PFSK-1 (cell line): Measurements from ENCODE around the gene C19orf47. TPM values are rescaled to one million over a fixed set of nuclear protein-coding genes. Genes with fewer than 3 reads are reported as not detected.

Experiments used
- FOXP2 ChIP-seq: optimal IDR thresholded peaks from 2 replicates; pipeline ENCODE3; 2011; ENCODE audit warnings: borderline replicate concordance, control low read depth, inconsistent platforms; ENCODE audit not compliant: insufficient read depth; ENCODE audit errors: extremely low read length, extremely low read depth
- POLR2AphosphoS5 ChIP-seq: IDR thresholded peaks from 2 replicates; pipeline ENCODE4 v1.6.1; 2012; ENCODE audit warnings: low read depth, mild to moderate bottlenecking, control low read depth, low read length, moderate library complexity
- REST ChIP-seq, 2 experiments: IDR thresholded peaks; 2 replicates each; pipeline versions ENCODE4 v1.6.1 to v1.8.0; 2011 to 2012; ENCODE audit warnings: low read depth in 2 of 2, low read length in 2 of 2, control low read depth in 1 of 2, inconsistent platforms in 1 of 2, mild to moderate bottlenecking in 1 of 2, moderate library complexity in 1 of 2; ENCODE audit not compliant: insufficient read depth in 1 of 2
- SIN3A ChIP-seq: IDR thresholded peaks from 2 replicates; pipeline ENCODE4 v1.6.1; 2012; ENCODE audit warnings: mild to moderate bottlenecking, low read length, moderate library complexity, borderline replicate concordance; ENCODE audit not compliant: insufficient read depth
- TAF1 ChIP-seq: IDR thresholded peaks from 2 replicates; pipeline ENCODE4 v1.6.1; 2012; ENCODE audit warnings: low read length, control low read depth, borderline replicate concordance; ENCODE audit not compliant: insufficient read depth
- polyA plus RNA-seq: library from polyadenylated mRNA; unstranded; fragments of >200 nt; gene quantifications from one replicate; pipeline ENCODE4 v1.2.1, GENCODE V29; 2012; ENCODE audit warnings: low read depth, missing spikeins; ENCODE audit not compliant: insufficient read length

Gene C19orf47
- polyA plus RNA-seq, result 37.5 TPM

- TF ChIP-seq POLR2AphosphoS5, result peak; percentile 93
- no peak for TF ChIP-seq REST (IDR thresholded peaks at IDR 0.05; ENCODE audit: insufficient read depth in 1 of 2, low read depth in 2 of 2, low read length in 2 of 2)
- peak; percentile 24; the same call in 1 of the 2 replicates for TF ChIP-seq TAF1
- TF ChIP-seq SIN3A, result 0 out of 2 replicates have a peak, but pooled peaks have one; percentile 7
- peak; percentile 97 for TF ChIP-seq FOXP2
These were observed at the start of gene C19orf47, which contains the start of gene PLD3 for GRCh38 chr19:40348125-40348913. Gene C19orf47 (minus strand): TSS chr19:40348397. CDS start chr19:40341857, 6,540 bp downstream. Gene PLD3 (plus strand): TSS chr19:40348695. CDS start chr19:40366484, 17,789 bp downstream.

- TF ChIP-seq REST (IDR thresholded peaks at IDR 0.05; ENCODE audit: insufficient read depth in 1 of 2, low read depth in 2 of 2, low read length in 2 of 2) (no peak), FOXP2 (no peak), TAF1 (no peak), POLR2AphosphoS5 (no peak), SIN3A (no peak)
These were observed 49.3 kb upstream of the C19orf47 start for GRCh38 chr19:40397568-40397906.

- TF ChIP-seq POLR2AphosphoS5, result no peak
- no peak for TF ChIP-seq SIN3A
- TF ChIP-seq FOXP2, result no peak
- no peak for TF ChIP-seq REST (IDR thresholded peaks at IDR 0.05; ENCODE audit: insufficient read depth in 1 of 2, low read depth in 2 of 2, low read length in 2 of 2)
These were observed 48.8 kb upstream of the C19orf47 start for GRCh38 chr19:40396886-40397567.

GRCh38 chr19:40395956-40396355 is 47.8 kb upstream of the C19orf47 start:
- TF ChIP-seq FOXP2 (no peak), SIN3A (no peak), REST (IDR thresholded peaks at IDR 0.05; ENCODE audit: insufficient read depth in 1 of 2, low read depth in 2 of 2, low read length in 2 of 2) (no peak), POLR2AphosphoS5 (no peak), TAF1 (no peak)
